Gastroesophageal sphincter (tissue), 3 donors: Measurements from ENCODE around the gene ELF2.

Source experiments
- CTCF ChIP-seq, 4 experiments: fragments of 200-600 bp in 2 of 4; fragments of 450-650 bp in 2 of 4; sonication (generic) in 1 of 4; IDR thresholded peaks; one replicate each; pipeline ENCODE4 v1.5.1; 2017 to 2019; ENCODE audit warnings: antibody characterized with exemption in 4 of 4, mild to moderate bottlenecking in 2 of 4, moderate library complexity in 2 of 4
- EP300 ChIP-seq: sonication (generic); formaldehyde crosslinking; IDR thresholded peaks from one replicate; pipeline ENCODE4 v1.6.1; 2017; ENCODE audit warnings: antibody characterized with exemption, mild to moderate bottlenecking

GRCh38 chr4:139011225-139011950 lies 165.6 kb downstream of the ELF2 start:
- TF ChIP-seq CTCF (IDR thresholded peaks at IDR 0.05) (no peak), EP300 (no peak)
